HG03469 (cell line): Measurements from ENCODE around the gene NMNAT2.

Source experiments
- ATAC-seq: cut with Tn5 transposase; IDR thresholded peaks from one replicate; pipeline ENCODE4 v1.9.1; 2021; ENCODE audit warnings: mild to moderate bottlenecking, moderate library complexity, moderate number of reproducible peaks; ENCODE audit not compliant: unreplicated experiment

Gene NMNAT2

DNA sequence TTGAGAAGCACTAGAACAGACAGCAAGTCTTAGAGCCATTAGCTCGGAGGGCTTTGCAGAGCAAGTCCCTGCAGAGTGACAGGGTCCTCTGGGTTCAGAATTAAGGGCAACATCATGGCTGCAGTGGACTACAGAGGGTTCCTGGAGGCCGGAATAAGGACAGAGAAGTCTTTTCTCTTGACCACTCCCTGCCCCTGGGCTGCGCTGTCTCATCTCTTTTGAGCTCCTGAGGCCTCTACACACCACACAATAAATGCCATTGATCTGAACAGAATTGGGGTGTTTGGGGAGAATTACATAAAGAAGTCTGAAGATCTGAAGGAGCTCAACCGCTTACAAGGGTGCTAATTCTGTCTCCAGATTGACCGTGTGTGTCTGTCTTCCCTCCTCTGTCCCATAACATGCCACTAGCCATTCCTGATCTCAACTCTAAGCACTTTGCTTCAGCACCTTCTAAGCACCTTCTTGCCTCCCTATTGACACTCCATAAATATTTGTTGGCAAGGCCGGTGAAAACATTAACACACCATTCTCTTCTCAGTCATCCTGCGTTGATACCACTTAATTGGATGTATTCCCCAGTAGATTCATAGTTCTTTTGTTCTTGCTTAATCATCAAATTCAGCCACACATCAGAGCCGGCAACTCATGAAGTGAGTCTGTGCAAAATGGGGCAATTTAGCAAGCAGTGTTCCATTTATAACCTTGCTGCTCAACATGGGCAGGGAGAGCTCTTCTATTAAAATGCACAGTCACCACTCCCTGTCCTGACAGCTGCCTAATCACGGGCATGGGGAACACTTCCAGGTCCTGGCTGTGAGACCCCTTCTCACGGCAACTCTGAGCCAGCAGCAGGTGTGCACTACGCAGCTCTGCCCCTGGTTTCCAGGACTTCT, 49.7 kb downstream of the NMNAT2 start:
- ATAC-seq, result no peak

DNA sequence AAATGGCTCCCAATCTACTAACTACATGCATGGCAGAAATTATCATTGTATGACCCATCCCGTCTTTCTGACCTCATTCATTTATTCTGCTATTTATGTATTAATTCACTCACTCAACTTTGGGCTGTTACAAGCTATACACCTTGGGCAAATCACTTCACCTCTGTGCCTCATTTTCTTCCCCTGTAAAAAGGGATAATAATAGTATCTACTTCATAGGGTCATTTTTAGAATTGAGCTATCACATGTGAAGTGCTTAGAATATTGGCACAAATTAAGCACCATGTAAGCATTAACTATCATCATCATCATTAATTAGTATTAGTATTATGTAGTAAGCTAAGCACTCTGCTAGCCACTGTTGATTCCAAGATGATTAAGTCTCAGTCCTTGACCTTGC, 52.1 kb downstream of the NMNAT2 start:
- no peak for ATAC-seq

DNA sequence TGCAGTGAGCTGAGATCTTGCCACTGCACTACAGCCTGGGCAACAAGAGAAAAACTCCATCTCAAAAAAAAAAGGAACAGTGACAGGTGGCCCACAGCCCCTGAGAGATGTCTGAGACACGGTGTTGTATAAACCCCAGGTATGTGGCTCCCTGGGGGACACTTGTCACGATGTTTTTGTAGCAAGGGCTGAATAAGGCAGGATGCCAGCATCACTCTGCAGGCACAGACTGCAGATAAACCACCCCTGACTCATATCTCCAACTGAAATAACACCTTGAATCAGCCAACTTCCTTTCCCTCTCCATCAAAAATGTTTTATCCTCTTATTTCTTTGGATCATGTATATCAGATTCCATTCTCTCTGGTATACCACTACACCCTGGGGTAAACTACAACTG, 52.5 kb downstream of the NMNAT2 start:
- no peak for ATAC-seq

DNA sequence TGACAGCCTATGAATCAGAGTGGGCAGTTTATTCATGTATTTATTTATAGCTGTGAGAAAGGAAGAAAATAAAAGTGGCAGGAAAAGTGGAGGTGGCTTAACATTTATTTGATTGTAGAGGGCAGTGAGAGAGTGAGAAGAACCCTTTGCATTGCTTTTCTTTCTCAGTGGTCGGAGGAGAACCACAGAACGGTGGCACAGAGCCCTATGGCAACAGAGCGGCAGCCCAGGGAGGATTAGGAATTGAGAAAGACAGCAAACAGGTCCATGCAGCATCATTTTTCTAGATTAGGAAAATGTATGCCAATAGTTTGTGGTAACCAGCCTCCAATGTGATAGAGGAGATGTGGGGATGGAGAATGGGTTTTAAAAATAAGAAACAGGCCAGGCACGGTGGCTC, 53.1 kb downstream of the NMNAT2 start:
- ATAC-seq, result no peak

DNA sequence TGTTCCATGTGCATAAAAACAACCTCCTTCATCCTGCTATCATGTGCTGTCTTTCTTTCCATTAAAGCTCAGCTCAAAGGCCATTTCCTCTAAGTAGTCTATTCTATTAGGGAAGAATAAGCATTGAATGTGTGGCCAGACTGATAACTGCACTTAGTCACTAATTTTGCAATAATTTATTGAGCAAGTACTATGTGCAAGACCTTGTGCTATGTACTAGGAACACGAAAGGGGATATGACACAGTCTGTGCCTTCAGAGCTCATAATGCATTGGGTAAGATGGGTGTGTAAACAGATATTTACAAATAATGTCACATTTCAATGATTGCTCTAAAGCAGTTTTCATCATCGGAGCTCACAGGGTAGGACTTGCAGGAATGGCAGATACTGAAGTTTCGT, 54.2 kb downstream of the NMNAT2 start:
- no peak for ATAC-seq

DNA sequence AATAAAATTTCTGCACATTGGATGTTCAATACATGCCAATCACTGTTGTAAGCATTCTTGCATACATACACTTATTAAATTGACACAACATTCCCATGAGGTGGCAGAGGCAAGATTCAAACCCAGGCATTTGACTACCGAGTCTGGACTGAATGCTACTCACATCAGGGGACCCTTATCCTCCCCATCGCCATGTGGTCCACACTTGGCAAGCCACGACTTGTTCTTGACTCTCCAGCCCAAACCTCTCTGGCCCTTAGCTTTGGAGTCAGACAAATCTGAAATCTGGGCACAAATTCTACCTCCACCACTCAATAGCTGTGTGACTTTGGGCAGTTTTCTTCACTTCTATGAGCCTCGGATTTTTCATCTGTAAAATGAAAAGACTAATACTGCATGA, 57.1 kb downstream of the NMNAT2 start:
- no peak for ATAC-seq

DNA sequence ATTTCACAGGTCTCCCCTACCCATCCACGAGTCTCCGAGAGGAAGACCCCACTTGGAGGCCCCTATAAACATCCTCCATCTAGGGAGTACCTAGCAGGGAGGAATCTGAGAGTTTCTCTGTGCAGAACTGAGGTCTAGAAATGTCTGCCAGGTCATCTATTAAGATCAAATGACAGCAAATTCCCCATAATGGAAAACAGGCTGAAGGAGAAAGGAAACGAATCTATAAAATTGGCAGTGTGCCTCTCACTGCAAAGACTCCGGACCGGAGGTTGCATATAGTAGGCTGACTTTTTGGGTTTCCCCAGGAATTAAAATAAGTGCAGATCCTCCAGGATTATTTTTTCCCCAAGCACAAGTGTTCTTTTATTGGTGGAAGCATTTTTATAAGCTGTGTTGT, 57.7 kb downstream of the NMNAT2 start:
- ATAC-seq, result no peak

DNA sequence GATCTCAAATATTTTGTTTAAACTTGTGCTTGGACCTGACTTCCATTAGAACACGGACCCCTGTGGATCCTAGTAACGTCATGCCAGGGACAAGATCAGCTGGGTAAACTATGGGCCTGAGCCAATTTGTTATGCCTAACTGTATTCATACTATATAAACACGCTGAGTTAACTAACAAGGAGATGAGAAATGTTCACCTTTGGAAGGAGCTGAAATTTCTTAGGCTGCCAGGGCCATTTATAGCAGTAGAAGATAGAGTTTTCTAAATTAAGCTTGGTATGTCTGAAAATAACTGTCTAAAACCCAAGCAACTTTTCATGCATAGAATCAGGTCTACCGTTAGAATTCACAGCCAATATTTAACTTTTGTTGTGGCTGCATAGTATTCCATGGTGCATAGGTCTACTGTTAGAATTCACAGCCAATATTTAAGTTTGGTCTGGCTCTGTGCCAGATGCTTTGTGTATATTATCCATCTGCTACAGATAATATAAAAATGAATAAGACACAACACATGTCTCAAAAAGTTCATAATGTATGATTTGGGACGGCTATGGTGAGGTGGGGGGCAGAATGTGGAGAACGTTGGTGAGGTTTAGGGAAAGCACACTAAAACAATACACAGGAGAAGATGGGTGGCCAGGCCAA, 61.5 kb downstream of the NMNAT2 start:
- no peak for ATAC-seq

DNA sequence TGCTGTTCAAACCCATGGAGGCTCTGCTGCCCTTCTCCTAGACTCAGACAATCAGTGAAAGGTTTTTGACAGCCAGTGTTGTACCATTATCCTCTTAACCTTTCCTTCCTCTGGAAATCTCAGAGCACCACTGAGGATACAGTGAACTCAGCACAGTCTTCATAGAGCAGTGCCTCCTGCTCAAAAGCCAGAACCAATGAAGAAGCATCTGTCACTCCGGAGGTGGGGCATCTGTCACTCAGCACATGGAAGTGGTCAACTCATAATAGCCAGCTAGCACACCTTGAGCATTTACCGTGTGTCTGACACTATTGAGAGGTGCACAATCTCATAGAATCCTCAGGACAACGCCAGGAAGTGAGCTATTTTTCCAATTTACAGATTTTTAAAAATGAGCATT, 62.4 kb downstream of the NMNAT2 start:
- no peak for ATAC-seq

DNA sequence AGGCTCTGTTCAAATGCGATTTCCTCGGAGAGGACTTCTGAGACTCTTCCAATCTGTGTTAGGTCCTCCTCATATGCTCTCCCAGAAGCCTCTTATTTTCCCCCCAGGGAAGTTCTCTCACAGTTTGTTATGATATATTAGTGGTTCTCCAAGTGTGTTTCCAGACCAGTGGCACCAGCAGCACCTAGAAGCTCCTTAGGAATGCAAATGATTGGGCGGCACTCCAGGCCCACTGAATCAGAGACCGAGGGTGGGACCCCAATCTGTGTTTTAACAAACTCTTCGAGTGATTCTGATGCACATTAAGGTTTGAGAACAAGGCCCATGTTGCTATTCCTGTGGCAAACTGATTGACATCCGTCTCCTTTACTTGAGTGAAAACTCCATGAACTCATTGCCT, 63.0 kb downstream of the NMNAT2 start:
- no peak for ATAC-seq

DNA sequence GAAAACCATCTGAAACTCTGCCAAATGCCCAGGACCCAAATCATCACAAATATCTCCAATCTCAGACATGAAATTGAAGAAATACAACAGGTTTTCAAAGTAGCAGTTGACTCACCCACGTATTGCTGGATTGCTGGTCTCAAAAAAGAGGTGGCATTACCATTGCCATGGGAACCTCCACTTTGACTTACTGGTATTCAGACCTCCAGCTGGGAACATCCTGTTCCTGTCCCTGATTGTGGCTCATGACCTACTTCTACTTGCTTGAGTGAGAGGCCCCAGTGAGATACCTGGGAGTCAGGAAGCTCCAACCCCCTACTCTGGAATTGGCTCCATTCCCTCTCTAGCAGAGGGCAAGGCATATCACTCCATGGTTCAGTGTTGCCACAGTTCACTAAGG, 64.6 kb downstream of the NMNAT2 start:
- no peak for ATAC-seq

DNA sequence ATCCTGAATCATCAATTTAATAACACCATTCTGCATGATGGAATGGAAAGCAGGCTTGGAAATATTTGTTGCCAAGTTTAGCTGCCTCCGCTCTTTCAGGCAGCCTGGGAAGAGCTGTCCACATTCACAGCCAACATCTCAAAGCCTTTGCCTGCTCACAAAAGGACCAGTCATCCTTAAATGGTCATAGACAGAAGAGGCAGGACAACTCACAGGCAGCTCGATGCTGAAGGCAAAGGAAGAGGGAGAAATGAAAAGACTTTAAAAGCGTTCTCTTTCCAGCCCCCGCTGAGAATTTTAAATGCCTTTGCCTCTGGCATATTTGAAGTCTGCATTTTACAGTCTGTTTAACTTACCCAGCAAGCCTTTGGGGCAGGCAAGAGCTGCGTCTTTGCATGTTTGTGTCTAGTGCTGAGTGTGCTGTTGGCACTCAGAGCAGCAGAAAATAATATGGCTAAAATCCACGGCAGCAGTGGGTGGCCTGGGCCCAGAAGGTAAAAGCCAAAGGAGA, 68.9 kb downstream of the NMNAT2 start:
- ATAC-seq, result no peak

DNA sequence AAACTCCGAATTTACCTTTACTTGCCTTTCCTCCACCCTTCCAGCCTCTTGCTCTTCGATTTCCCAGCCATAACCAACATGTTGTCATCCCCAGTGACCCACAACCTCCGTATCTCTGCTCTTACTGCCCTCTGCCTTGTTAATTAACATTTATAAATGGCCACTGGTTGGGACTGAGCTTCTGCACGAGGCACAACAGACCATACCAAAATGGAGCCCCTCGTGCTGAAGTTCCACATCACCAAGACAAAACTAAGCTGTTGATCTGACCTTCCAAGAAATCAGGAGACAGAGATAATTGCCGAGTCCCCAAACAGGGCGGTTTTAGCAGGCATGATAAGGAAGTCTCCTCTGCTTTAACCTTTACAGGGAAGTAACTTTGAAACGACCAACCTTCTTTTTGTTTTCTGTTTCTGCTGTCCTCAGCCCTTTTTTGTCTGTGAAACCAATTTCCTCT, 71.9 kb downstream of the NMNAT2 start:
- no peak for ATAC-seq

DNA sequence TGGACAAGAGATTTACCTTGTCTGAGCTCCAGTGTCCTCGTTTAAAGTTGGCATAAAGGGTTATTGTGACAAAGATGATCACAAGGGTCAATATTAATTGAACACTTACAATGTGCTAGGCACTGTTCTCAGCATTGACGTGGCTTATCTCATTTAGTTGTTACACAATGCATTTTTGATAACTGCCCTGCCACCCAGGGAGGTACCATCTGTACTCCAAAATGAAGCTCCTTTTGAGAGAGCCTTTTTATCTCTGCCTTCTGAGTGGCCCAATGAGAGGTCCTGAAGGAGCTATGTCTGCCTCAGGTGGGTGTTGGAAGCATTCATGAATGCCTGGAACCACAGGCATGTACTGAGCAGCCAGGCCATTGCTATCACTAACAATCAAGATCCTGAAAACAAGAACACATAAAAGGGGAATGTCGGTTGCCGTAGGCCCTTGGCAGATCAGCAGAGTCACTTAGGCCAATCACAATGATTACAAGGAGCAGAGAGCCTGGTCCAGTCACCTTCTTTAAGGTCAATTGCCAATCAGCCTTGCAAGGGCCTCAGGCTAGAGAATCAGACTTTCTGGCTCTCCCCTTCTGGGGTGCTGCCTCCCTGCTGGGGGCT, 78.5 kb downstream of the NMNAT2 start:
- ATAC-seq, result no peak

DNA sequence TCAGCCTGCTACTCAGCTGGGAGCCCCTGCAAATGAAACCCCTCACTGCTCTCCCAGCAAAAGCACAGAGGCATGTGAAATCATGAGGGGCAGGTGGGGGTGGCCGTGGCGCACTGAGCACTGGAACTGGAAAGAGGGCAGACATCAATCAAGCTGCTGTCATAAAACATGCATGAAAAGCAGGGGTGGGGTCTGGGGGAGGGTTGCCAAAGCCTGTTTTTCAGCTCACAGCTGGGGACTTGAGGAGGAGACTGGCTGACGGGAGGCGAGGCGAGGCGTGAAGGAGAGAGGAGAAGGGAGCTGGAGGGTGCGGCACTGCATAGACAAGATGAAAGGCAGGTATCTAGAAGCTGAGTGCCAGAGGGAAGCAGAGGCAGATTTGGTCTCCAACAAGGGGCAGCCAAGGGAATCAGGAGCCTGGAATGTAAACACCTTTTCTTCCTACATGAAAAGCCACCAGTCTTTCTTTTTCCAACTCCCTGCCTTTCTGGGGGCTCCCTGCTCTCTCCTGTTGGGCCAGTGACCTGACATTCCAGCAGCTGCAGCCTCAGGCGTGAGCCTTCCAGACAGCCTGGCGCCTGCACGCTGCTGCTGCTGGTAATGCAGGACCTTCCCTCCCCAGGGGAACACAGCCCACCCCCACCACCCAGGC, 87.0 kb downstream of the NMNAT2 start:
- no peak for ATAC-seq

DNA sequence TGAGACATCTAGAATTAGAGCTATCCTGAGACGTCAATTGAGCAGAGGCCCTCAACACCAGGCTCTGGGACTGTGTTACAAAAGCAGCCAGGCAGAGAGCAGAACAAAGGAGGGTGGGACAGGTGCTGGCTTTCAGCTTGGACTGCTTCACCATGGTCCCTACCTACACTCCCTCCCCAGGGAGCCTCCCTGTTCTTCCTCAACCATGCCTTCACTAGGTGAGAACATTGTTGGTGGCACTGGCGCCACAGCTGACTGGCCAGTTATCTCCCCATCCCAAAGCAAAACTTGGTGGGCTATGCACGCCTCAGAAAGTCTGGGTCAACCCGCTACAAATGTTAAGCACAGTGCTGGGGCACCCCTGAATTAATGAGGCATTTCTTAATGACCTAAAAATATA, 87.8 kb downstream of the NMNAT2 start:
- ATAC-seq, result no peak

DNA sequence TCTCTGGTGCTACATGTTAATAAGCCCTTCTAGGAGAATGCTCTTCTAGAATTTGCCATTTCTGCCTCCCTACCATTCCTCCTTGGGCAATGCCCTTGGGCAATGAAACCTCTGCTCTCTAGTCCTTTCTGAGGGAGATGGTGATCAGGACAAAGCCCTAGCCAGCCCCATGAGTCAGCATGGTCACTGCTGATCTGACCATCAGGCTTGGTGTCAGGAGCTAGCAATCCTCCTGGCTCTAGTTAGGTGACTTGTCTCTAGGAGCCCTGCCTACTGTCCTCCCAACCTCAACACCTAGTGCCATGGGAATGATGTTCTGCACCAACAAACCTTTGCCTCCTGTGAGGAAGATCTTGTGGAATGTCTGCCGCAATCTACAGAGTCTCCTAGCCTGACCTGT, 89.8 kb downstream of the NMNAT2 start:
- no peak for ATAC-seq

DNA sequence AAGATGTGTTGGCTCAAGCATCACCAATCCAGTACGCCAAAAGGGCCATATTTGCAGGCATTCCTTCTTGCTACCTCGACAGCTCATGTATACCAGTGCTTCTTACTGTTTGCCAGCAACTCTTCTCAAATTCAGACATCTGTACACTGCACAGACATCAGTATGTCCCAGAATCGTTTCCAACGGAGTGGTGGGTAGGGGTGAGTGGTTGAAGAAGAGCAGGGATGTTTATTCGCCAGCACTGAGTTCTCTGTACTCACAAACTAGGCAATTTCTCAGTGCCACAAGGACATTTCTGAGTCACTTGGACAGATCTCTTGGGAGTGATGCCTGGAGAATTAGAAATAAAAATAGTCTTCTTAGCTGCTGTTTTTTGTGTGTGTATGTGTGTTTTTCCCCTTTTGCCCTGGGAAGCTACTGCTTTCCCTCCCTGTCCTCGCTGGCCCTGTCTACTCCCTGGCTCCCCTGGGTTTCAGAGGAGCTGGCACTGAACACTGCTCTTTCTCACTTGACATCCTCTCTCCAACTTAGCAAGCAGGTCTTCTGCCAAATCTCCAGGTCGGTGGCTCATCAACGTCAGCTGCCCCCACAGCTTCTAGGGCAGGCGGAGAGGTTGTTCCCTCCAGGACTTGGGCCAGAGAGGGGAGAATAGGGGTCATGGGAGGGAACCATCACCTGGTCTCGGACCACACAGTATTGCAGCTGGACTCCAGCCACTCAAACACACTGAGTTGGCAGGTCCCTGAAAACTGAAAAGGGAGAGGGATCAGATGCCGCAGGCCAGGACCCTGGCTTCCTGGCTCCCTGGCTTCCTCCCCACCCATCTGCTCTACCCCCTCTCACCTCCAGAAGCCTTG, 90.5 kb downstream of the NMNAT2 start:
- no peak for ATAC-seq

DNA sequence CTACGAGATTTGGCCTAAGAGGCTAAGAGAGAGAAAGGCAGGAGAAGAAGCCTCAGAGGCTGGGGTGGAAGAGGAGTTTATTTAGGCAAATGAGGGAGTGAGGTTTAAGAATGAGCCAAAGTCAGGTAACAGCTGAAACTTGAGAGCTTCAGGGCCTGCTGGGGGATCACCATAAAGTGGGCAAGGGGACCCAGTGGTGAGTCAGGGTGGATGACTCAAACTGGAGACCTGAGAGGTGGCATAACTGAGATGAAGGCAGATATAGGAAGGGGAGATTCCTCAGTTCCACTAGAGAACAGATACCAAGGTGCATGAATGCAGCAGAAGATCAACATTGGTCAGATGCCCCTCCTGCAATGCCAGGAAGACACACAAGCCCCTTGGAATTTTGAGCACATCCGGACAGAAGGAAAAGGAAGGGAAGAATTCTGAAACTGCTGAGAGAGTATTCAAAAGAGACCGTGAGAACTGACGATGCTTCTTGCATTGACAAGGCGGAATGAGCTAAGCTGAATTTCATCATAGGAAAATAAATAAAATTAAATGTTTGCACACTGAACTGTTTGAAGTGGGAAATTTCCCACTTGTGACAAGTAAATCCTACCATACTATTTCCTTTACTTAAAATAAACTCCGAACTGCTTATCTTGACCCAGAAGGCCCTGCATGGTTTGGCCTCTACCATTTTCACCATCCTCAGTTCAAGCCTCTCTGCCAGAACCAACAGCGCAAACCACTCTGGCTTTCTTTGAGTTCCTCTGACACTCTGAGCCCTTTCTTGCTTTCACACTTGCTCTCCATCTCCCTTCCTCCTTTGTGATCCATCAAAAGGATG, 94.1 kb downstream of the NMNAT2 start:
- no peak for ATAC-seq
